Astrocyte (in vitro differentiated cells and primary cell): ENCODE data around the gene ERI2. TPM values are rescaled to one million over a fixed set of nuclear protein-coding genes. Genes with fewer than 3 reads are reported as not detected.

Source experiments
- DNase-seq: peaks from one replicate; pipeline ENCODE4 v3.0.0-alpha.2; 2010; ENCODE audit warnings: low read depth
- FAIRE-seq: peaks from 2 replicates; lab custom pipeline; 2011; peaks lifted over from hg19 to GRCh38; lab: Jason Lieb, UNC
- H2AFZ ChIP-seq: 2 replicates; pipeline ENCODE4 v1.6.0; 2012; ENCODE audit warnings: low read depth, low read length, inconsistent platforms
- H3K27ac ChIP-seq: 2 replicates; pipeline ENCODE4 v1.5.1; 2011; ENCODE audit warnings: low read depth, low read length, inconsistent platforms
- H3K27me3 ChIP-seq: 2 replicates; pipeline ENCODE4 v1.6.0; 2011; ENCODE audit warnings: low read length, inconsistent platforms; ENCODE audit not compliant: insufficient read depth
- H3K36me3 ChIP-seq: 2 replicates; pipeline ENCODE4 v1.5.1; 2011; ENCODE audit warnings: low read length, inconsistent platforms; ENCODE audit not compliant: insufficient read depth
- H3K4me1 ChIP-seq: 2 replicates; pipeline ENCODE4 v1.5.1; 2011; ENCODE audit warnings: low read length, inconsistent platforms; ENCODE audit not compliant: insufficient read depth
- H3K4me2 ChIP-seq: 2 replicates; pipeline ENCODE4 v1.6.0; 2012; ENCODE audit warnings: low read length, inconsistent platforms
- H3K4me3 ChIP-seq: 2 replicates; pipeline ENCODE4 v1.5.1; 2011; ENCODE audit warnings: low read depth, mild to moderate bottlenecking, low read length, inconsistent platforms; ENCODE audit not compliant: insufficient read depth
- H3K79me2 ChIP-seq: 2 replicates; pipeline ENCODE4 v1.6.0; 2012; ENCODE audit warnings: mild to moderate bottlenecking, low read length, inconsistent platforms; ENCODE audit not compliant: insufficient read depth
- H3K9ac ChIP-seq: 2 replicates; pipeline ENCODE4 v1.6.0; 2012; ENCODE audit warnings: mild to moderate bottlenecking, low read length, inconsistent platforms
- H3K9me3 ChIP-seq: 2 replicates; pipeline ENCODE4 v1.5.1; 2012; ENCODE audit warnings: low read depth, mild to moderate bottlenecking, low read length, inconsistent platforms; ENCODE audit not compliant: insufficient read depth
- H4K20me1 ChIP-seq: 2 replicates; pipeline ENCODE4 v1.6.0; 2012; ENCODE audit warnings: low read length, inconsistent platforms; ENCODE audit not compliant: insufficient read depth
- H3K27ac Mint-ChIP-seq: one replicate; pipeline ENCODE4 v1.8.0; 2021; ENCODE audit warnings: mild to moderate bottlenecking, mixed read lengths; ENCODE audit not compliant: unreplicated experiment
- H3K27me3 Mint-ChIP-seq: one replicate; pipeline ENCODE4 v1.8.0; 2021; ENCODE audit warnings: low read depth, mixed read lengths; ENCODE audit not compliant: unreplicated experiment
- H3K36me3 Mint-ChIP-seq: one replicate; pipeline ENCODE4 v1.8.0; 2021; ENCODE audit warnings: low read depth, mixed read lengths; ENCODE audit not compliant: unreplicated experiment
- H3K4me1 Mint-ChIP-seq: one replicate; pipeline ENCODE4 v1.8.0; 2021; ENCODE audit warnings: low read depth, mixed read lengths; ENCODE audit not compliant: unreplicated experiment
- H3K4me3 Mint-ChIP-seq: one replicate; pipeline ENCODE4 v1.8.0; 2021; ENCODE audit warnings: mild to moderate bottlenecking, moderate library complexity, mixed read lengths; ENCODE audit not compliant: unreplicated experiment
- H3K9me3 Mint-ChIP-seq: one replicate; pipeline ENCODE4 v1.8.0; 2021; ENCODE audit warnings: mild to moderate bottlenecking, mixed read lengths; ENCODE audit not compliant: unreplicated experiment
- EZH2 ChIP-seq: IDR thresholded peaks from 2 replicates; pipeline ENCODE4 v1.6.1; 2012; ENCODE audit warnings: mild to moderate bottlenecking, low read length, inconsistent platforms; ENCODE audit not compliant: insufficient read depth
- total RNA-seq: library from RNA; stranded (reverse); gene quantifications from 2 replicates; pipeline ENCODE4 v1.2.1, GENCODE V29; 2021
- TF ChIP-seq, protein P1 (sequence below): IDR thresholded peaks from 2 replicates; pipeline ENCODE4 v1.5.1; 2011; ENCODE audit warnings: low read depth, mild to moderate bottlenecking, inconsistent platforms, low read length, moderate library complexity; ENCODE audit not compliant: insufficient read depth

Gene ERI2
- total RNA-seq, 1 donor from 2014 or later, result 12.9 TPM

DNA sequence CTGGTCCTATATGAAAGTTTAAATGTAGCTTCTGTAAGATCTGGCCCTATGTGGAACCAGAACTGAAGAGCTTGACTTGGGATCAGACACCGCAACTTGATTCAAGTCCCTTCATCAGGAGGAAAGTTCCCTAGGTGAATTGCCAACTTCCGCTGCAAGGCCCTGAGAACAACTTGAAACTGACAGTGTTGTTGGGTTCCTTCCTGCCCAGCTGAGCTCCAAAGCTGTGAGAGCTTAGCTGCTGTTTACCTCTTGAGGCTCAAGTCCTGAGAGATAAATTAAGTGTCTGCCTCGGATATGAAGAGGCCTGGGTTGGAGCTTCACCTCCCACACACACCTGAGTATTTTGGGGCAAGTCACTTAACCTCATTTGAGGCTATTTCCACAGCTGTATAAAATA is 44.7 kb upstream of the ERI2 start:
- Histone ChIP-seq H3K4me1 (peaks cover 19% of the 10 kb centered on the region), H3K27me3 (no peaks in the 10 kb centered on the region), H3K9ac (peak overlapping the region; percentile 17), H3K36me3 (peaks cover 5% of the 10 kb centered on the region), H3K9me3 (no peaks in the 10 kb centered on the region), H3K27ac (no peak overlapping the region), H3K4me2 (peak overlapping the region; percentile 45), H4K20me1 (peaks cover 2% of the 10 kb centered on the region), H3K79me2 (peaks cover under 1% of the 10 kb centered on the region), H2AFZ (no peak overlapping the region), H3K4me3 (no peak overlapping the region)
- Mint-ChIP-seq H3K4me3 (no peak overlapping the region), H3K27me3 (no peaks in the 10 kb centered on the region), H3K9me3 (no peaks in the 10 kb centered on the region), H3K4me1 (peaks cover 33% of the 10 kb centered on the region), H3K27ac (no peak overlapping the region), H3K36me3 (peaks cover 13% of the 10 kb centered on the region)
- TF ChIP-seq EZH2, result no peak
- TF ChIP-seq, protein P1, sequence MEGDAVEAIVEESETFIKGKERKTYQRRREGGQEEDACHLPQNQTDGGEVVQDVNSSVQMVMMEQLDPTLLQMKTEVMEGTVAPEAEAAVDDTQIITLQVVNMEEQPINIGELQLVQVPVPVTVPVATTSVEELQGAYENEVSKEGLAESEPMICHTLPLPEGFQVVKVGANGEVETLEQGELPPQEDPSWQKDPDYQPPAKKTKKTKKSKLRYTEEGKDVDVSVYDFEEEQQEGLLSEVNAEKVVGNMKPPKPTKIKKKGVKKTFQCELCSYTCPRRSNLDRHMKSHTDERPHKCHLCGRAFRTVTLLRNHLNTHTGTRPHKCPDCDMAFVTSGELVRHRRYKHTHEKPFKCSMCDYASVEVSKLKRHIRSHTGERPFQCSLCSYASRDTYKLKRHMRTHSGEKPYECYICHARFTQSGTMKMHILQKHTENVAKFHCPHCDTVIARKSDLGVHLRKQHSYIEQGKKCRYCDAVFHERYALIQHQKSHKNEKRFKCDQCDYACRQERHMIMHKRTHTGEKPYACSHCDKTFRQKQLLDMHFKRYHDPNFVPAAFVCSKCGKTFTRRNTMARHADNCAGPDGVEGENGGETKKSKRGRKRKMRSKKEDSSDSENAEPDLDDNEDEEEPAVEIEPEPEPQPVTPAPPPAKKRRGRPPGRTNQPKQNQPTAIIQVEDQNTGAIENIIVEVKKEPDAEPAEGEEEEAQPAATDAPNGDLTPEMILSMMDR, result no peak
- no peak for DNase-seq
- no peak for FAIRE-seq

DNA sequence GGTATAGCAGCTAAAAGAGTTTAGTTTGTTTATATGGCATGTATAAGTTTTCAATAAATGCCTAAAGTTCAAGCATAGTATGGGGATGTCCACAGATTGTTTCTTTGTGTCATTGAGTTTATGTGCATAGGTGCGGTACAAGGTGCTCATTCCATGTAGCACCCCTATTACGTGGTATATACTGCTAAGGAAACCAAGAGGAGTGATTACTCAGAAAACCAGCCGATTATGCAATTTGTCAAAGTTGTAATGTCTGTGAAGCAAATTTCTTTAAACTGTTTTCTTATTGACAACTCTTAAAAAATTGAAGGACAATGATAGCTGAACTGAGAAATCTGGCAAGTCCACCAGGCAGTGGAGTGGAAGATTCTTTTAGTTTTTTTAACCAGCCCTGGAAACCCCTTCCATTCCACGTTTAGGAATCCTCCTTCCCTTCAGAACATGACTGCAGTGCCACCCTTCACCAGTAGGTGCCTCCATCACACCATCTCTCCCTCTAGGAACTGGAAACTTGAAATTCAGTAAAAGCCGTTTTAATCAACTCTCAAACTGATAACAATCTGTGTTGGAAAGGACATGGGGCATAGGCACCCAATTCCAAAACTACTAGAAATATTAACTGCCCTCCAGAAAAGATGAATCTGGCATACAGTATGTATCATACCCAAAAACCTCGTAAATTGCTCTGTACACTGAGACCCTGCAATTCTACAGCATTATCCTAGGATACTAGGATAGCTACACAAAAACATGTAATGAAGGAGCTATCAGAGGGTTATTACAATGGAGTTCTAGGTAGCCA is 43.5 kb upstream of the ERI2 start:
- H4K20me1 ChIP-seq, result no peaks in the 10 kb centered on the region

More for the DNA sequence above, 43.5 kb upstream of the ERI2 start:
- H3K27me3 Mint-ChIP-seq, result no peaks in the 10 kb centered on the region
- peak; percentile 32 for DNase-seq
- Histone ChIP-seq H3K27ac (no peak overlapping the region), H2AFZ (no peak overlapping the region), H3K27me3 (no peaks in the 10 kb centered on the region), H3K79me2 (no peaks in the 10 kb centered on the region), H3K4me3 (no peak overlapping the region), H3K36me3 (peaks cover under 1% of the 10 kb centered on the region), H3K4me1 (peaks cover 19% of the 10 kb centered on the region), H3K4me2 (no peak overlapping the region), H3K9me3 (no peaks in the 10 kb centered on the region), H3K9ac (no peak overlapping the region)
- TF ChIP-seq, protein P1, result peak; percentile 99
- no peak for TF ChIP-seq EZH2
- no peak overlapping the region for H3K4me3 Mint-ChIP-seq
- H3K27ac Mint-ChIP-seq, result no peak overlapping the region
- H3K36me3 Mint-ChIP-seq, result peaks cover 9% of the 10 kb centered on the region
- FAIRE-seq, result peak; percentile 90
- H3K9me3 Mint-ChIP-seq, result no peaks in the 10 kb centered on the region
- H3K4me1 Mint-ChIP-seq, result peaks cover 30% of the 10 kb centered on the region
